ENCODE results near the gene CHMP4B. TPM values are rescaled to one million over a fixed set of nuclear protein-coding genes. Genes with fewer than 3 reads are reported as not detected.
A peak's percentile ranks its signal among the peaks of the same experiment; 100 is the strongest.

The CHMP4B gene
- polyA plus RNA-seq, 2 of the 4 experiments (the other 2 are of a cell fraction) = 81.3 to 104 TPM

GRCh38 chr20:33901132-33901523 lies 90.0 kb downstream of the CHMP4B start:
- Histone ChIP-seq H3K9me3 (no peaks in the 10 kb centered on the region), H3K4me1 (no peaks in the 10 kb centered on the region), H3K4me3 (no peak overlapping the region), H3K27ac (no peak overlapping the region), H3K4me2 (no peak overlapping the region)
- no peak for DNase-seq (ENCODE audit: low read depth in 1 of 2, low spot score in 1 of 2)
- FAIRE-seq = no peak
- WGBS (ENCODE audit: missing lambda C conversion rate) = 45% methylated on average over 4 of the region's 4 CpGs
- peak in 1 of 2 experiments; percentile 43; a peak in 1 of 6 replicates for ATAC-seq
- ChIA-PET POLR2A (interaction anchor here (0.7 kb wide), 1 partner anchor 17 kb away, joined by 3 read pairs; no protein-coding TSS in a partner anchor), CTCF (interaction anchor here (0.6 to 1.0 kb wide), 2 partner anchors 38 to 71 kb away, joined by 3 to 4 read pairs; no protein-coding TSS in a partner anchor)
- TF ChIP-seq EHMT2 (IDR thresholded peaks at IDR 0.05; ENCODE audit: low read depth) = no peak
- TF ChIP-seq, protein P1, sequence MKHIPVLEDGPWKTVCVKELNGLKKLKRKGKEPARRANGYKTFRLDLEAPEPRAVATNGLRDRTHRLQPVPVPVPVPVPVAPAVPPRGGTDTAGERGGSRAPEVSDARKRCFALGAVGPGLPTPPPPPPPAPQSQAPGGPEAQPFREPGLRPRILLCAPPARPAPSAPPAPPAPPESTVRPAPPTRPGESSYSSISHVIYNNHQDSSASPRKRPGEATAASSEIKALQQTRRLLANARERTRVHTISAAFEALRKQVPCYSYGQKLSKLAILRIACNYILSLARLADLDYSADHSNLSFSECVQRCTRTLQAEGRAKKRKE (CRISPR knock-in tag; IDR thresholded peaks at IDR 0.05; ENCODE audit: low read depth) = no peak
- TF ChIP-seq EP300 (IDR thresholded peaks at IDR 0.05) = no peak
- no peak for TF ChIP-seq USF2 (IDR thresholded peaks at IDR 0.05)
- no peak for TF ChIP-seq FOSL2 (IDR thresholded peaks at IDR 0.05)
- TF ChIP-seq FOSL2 (CRISPR knock-in tag; IDR thresholded peaks at IDR 0.05) = no peak
- no peak for TF ChIP-seq RFX5 (IDR thresholded peaks at IDR 0.05)
- TF ChIP-seq POLR2A (IDR thresholded peaks at IDR 0.05; ENCODE audit: low read length) = no peak
- TF ChIP-seq KDM5A (IDR thresholded peaks at IDR 0.05) = no peak
- TF ChIP-seq TFCP2L1 (CRISPR knock-in tag; IDR thresholded peaks at IDR 0.05) = no peak
- TF ChIP-seq NPAS2 (CRISPR knock-in tag; IDR thresholded peaks at IDR 0.05; ENCODE audit: borderline replicate concordance) = no peak
- TF ChIP-seq HOXB5 (CRISPR knock-in tag; IDR thresholded peaks at IDR 0.05) = no peak

DNA sequence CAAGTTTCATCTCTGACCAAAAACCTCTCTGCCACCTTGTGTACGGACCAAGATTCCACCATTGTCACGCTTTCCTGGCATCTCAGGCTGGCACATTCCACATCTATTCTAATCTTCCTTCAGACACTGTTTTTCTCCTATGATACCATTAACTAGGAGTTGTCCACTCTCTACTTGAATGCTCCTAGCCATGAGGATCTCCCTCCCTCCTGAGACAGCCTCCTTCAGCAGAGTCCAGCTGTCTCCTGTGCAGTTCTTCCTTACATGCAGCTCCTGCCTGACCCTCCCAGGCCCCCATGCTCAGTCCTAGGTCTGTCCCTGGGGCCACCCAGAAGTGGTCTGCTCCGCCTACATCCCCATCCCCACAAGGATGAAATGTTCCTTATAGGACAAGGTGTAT lies 90.9 kb downstream of the CHMP4B start:
- no peaks in the 10 kb centered on the region for H3K4me1 ChIP-seq
- no peak overlapping the region for H3K27ac ChIP-seq
- H3K4me2 ChIP-seq = no peak overlapping the region
- DNase-seq (ENCODE audit: low read depth in 1 of 2, low spot score in 1 of 2) (no peak), ATAC-seq (peak in 1 of 2 experiments; percentile 29; a peak in 2 of 6 replicates), FAIRE-seq (no peak)
- TF ChIP-seq POLR2A (IDR thresholded peaks at IDR 0.05; ENCODE audit: low read length) (no peak), RNF2 (IDR thresholded peaks at IDR 0.05; ENCODE audit: borderline replicate concordance, low read depth) (no peak), HOXB5 (CRISPR knock-in tag; IDR thresholded peaks at IDR 0.05) (no peak), FOSB (CRISPR knock-in tag; IDR thresholded peaks at IDR 0.05) (no peak), TP53 (CRISPR knock-in tag; IDR thresholded peaks at IDR 0.05) (no peak), MAX (IDR thresholded peaks at IDR 0.05) (no peak), KDM1A (IDR thresholded peaks at IDR 0.05; ENCODE audit: low read depth) (no peak), CBX8 (IDR thresholded peaks at IDR 0.05) (no peak), MYC (IDR thresholded peaks at IDR 0.05; ENCODE audit: borderline replicate concordance, low read length) (no peak), FOSL2 (IDR thresholded peaks at IDR 0.05) (no peak), FOSL2 (CRISPR knock-in tag; IDR thresholded peaks at IDR 0.05) (no peak), GATA3 (IDR thresholded peaks at IDR 0.05; ENCODE audit: borderline replicate concordance) (no peak), CHD2 (IDR thresholded peaks at IDR 0.05; ENCODE audit: low read length, partially characterized antibody) (no peak), ESRRA (IDR thresholded peaks at IDR 0.05; ENCODE audit: borderline replicate concordance, low read length) (no peak), RARB (CRISPR knock-in tag; IDR thresholded peaks at IDR 0.05) (no peak), MAZ (IDR thresholded peaks at IDR 0.05; ENCODE audit: borderline replicate concordance, low read depth, low read length) (no peak)
- H3K9me3 ChIP-seq = no peaks in the 10 kb centered on the region
- H3K4me3 ChIP-seq = no peak overlapping the region
- ChIA-PET POLR2A (no interaction called here), CTCF (no interaction called here)
- WGBS (ENCODE audit: missing lambda C conversion rate) = 79% methylated on average over 3 of the region's 3 CpGs

Other genes starting within 250 kb of the CHMP4B start
- 0.09 and 0.10 TPM in 2 replicates for gene C20orf144, start 149.0 kb upstream of the CHMP4B start, polyA plus RNA-seq (2011; rRNA removed)
- 0.09 to 0.12 TPM (median 0.12 TPM) in 3 replicates for gene C20orf144, start 149.0 kb upstream of the CHMP4B start, polyA plus RNA-seq (2017; fragmentation: RNase III; extraction: RNeasy Plus Mini Kit Qiagen cat#74134 plus additional on column Dnase treatment)
- gene ACTL10, start 144.4 kb upstream of the CHMP4B start, polyA plus RNA-seq (2011; rRNA removed) = not detected in 2 replicates
- not detected in 3 replicates for gene ACTL10, start 144.4 kb upstream of the CHMP4B start, polyA plus RNA-seq (2017; fragmentation: RNase III; extraction: RNeasy Plus Mini Kit Qiagen cat#74134 plus additional on column Dnase treatment)
- 9.3 and 10.7 TPM in 2 replicates for gene NECAB3, start 136.9 kb upstream of the CHMP4B start, polyA plus RNA-seq (2011; rRNA removed)
- gene NECAB3, start 136.9 kb upstream of the CHMP4B start, polyA plus RNA-seq (2017; fragmentation: RNase III; extraction: RNeasy Plus Mini Kit Qiagen cat#74134 plus additional on column Dnase treatment) = 17.2 to 21.6 TPM (median 19.3 TPM) in 3 replicates
- 17.9 and 19.4 TPM in 2 replicates for gene E2F1, start 125.0 kb upstream of the CHMP4B start, polyA plus RNA-seq (2011; rRNA removed)
- 32.8 to 35.8 TPM (median 33.5 TPM) in 3 replicates for gene E2F1, start 125.0 kb upstream of the CHMP4B start, polyA plus RNA-seq (2017; fragmentation: RNase III; extraction: RNeasy Plus Mini Kit Qiagen cat#74134 plus additional on column Dnase treatment)
- gene PXMP4, start 91.0 kb upstream of the CHMP4B start, polyA plus RNA-seq (2011; rRNA removed) = 6.6 and 7.3 TPM in 2 replicates
- 4.0 to 5.4 TPM (median 4.5 TPM) in 3 replicates for gene PXMP4, start 91.0 kb upstream of the CHMP4B start, polyA plus RNA-seq (2017; fragmentation: RNase III; extraction: RNeasy Plus Mini Kit Qiagen cat#74134 plus additional on column Dnase treatment)
- gene ZNF341, start 79.4 kb upstream of the CHMP4B start, polyA plus RNA-seq (2011; rRNA removed) = 2.1 and 2.7 TPM in 2 replicates
- gene ZNF341, start 79.4 kb upstream of the CHMP4B start, polyA plus RNA-seq (2017; fragmentation: RNase III; extraction: RNeasy Plus Mini Kit Qiagen cat#74134 plus additional on column Dnase treatment) = 3.6 to 4.1 TPM (median 3.8 TPM) in 3 replicates
- gene RALY, start 182.6 kb downstream of the CHMP4B start, polyA plus RNA-seq (2011; rRNA removed) = 61.2 and 63.4 TPM in 2 replicates
- gene RALY, start 182.6 kb downstream of the CHMP4B start, polyA plus RNA-seq (2017; fragmentation: RNase III; extraction: RNeasy Plus Mini Kit Qiagen cat#74134 plus additional on column Dnase treatment) = 102 to 108 TPM (median 105 TPM) in 3 replicates